Neuronal stem cell (in vitro differentiated cells): ENCODE data around the gene DDI2.

ENCODE experiments used
- DNase-seq: peaks from one replicate; pipeline ENCODE4 v3.0.0-alpha.2; 2013; ENCODE audit warnings: low spot score
- H2AFZ ChIP-seq: one replicate; pipeline ENCODE4 v1.6.1; 2013; ENCODE audit warnings: mild to moderate bottlenecking, low read length, inconsistent platforms
- H2AK5ac ChIP-seq: 2 replicates; pipeline ENCODE4 v1.6.1; 2013; ENCODE audit warnings: low read depth, mild to moderate bottlenecking, inconsistent platforms, low read length, moderate library complexity, mixed read lengths
- H2BK120ac ChIP-seq: 2 replicates; pipeline ENCODE4 v1.6.1; 2013; ENCODE audit warnings: low read depth, mild to moderate bottlenecking, inconsistent platforms, low read length, moderate library complexity, mixed read lengths
- H2BK12ac ChIP-seq: one replicate; pipeline ENCODE4 v1.6.1; 2013; ENCODE audit warnings: low read length, inconsistent platforms
- H2BK15ac ChIP-seq: 2 replicates; pipeline ENCODE4 v1.6.1; 2013; ENCODE audit warnings: mild to moderate bottlenecking, low read length, inconsistent platforms, mixed read lengths
- H2BK5ac ChIP-seq: one replicate; pipeline ENCODE4 v1.6.1; 2013; ENCODE audit warnings: inconsistent platforms, mild to moderate bottlenecking, low read length, moderate library complexity
- H3K14ac ChIP-seq: one replicate; pipeline ENCODE4 v1.6.1; 2013; ENCODE audit warnings: low read length, inconsistent platforms
- H3K18ac ChIP-seq: 2 replicates; pipeline ENCODE4 v1.6.1; 2013; ENCODE audit warnings: low read length, inconsistent platforms
- H3K23ac ChIP-seq: 2 replicates; pipeline ENCODE4 v1.6.1; 2013; ENCODE audit warnings: low read depth, mild to moderate bottlenecking, mixed read lengths, low read length, inconsistent platforms; ENCODE audit not compliant: poor library complexity
- H3K27ac ChIP-seq: replicated peaks from 3 replicates; pipeline ENCODE4 v1.5.1; 2013; ENCODE audit warnings: low read length, inconsistent platforms
- H3K27me3 ChIP-seq, 3 experiments: 2 replicates each; pipeline ENCODE4 v1.6.1; 2013; ENCODE audit warnings: low read length in 3 of 3, mild to moderate bottlenecking in 2 of 3, inconsistent platforms in 1 of 3, low read depth in 1 of 3, mixed read lengths in 1 of 3, moderate library complexity in 1 of 3; ENCODE audit not compliant: control insufficient read depth in 3 of 3, insufficient read depth in 3 of 3
- H3K36me3 ChIP-seq, 2 donors: replicated peaks in 1 of 2; 2 replicates each; pipeline ENCODE4 v1.6.1; 2013; ENCODE audit warnings: low read length in 2 of 2; ENCODE audit not compliant: control insufficient read depth in 2 of 2, insufficient read depth in 2 of 2
- H3K4ac ChIP-seq: 2 replicates; pipeline ENCODE4 v1.6.1; 2013; ENCODE audit warnings: inconsistent platforms, mild to moderate bottlenecking, low read length, moderate library complexity
- H3K4me1 ChIP-seq, 2 donors: 1 replicate in 1 of 2; 2 replicates in 1 of 2; pipeline ENCODE4 v1.6.1; 2013; ENCODE audit warnings: low read length in 2 of 2, low read depth in 1 of 2; ENCODE audit not compliant: control insufficient read depth in 2 of 2, insufficient read depth in 1 of 2
- H3K4me2 ChIP-seq: one replicate; pipeline ENCODE4 v1.6.1; 2013; ENCODE audit warnings: mild to moderate bottlenecking, low read length, inconsistent platforms; ENCODE audit not compliant: insufficient read depth, poor library complexity, severe bottlenecking
- H3K4me3 ChIP-seq, 2 donors: 2 replicates each; pipeline ENCODE4 v1.5.1; 2013; ENCODE audit warnings: low read length in 2 of 2, mild to moderate bottlenecking in 2 of 2, inconsistent platforms in 1 of 2, moderate library complexity in 1 of 2
- H3K79me1 ChIP-seq: one replicate; pipeline ENCODE4 v1.6.1; 2013; ENCODE audit warnings: low read depth, mild to moderate bottlenecking, inconsistent platforms, low read length, moderate library complexity
- H3K9ac ChIP-seq: one replicate; pipeline ENCODE4 v1.6.1; 2013; ENCODE audit warnings: mild to moderate bottlenecking, low read depth, low read length, inconsistent platforms; ENCODE audit not compliant: poor library complexity
- H3K9me3 ChIP-seq, 2 donors: replicated peaks in 1 of 2; 2 replicates each; pipeline versions ENCODE3 to v1.6.1; 2013; ENCODE audit warnings: low read length in 2 of 2, mild to moderate bottlenecking in 2 of 2, inconsistent platforms in 1 of 2, low read depth in 1 of 2, mixed read lengths in 1 of 2, moderate library complexity in 1 of 2; ENCODE audit not compliant: control insufficient read depth in 2 of 2, insufficient read depth in 1 of 2
- H4K8ac ChIP-seq: one replicate; pipeline ENCODE4 v1.6.1; 2013; ENCODE audit warnings: low read depth, mild to moderate bottlenecking, inconsistent platforms, low read length, moderate library complexity
- H4K91ac ChIP-seq: one replicate; pipeline ENCODE4 v1.6.1; 2013; ENCODE audit warnings: low read length, low read depth, mild to moderate bottlenecking, inconsistent platforms; ENCODE audit not compliant: poor library complexity
- WGBS, 2 donors: extraction: QIAGEN DNeasy Blood & Tissue Kit; methylation state at CpG; one replicate each; pipeline ENCODE4 v1.1.7; 2013; ENCODE audit warnings: missing lambda C conversion rate in 2 of 2, mixed read lengths in 1 of 2; ENCODE audit not compliant: insufficient read length in 2 of 2, insufficient replicate concordance in 1 of 2; ENCODE audit errors: extremely low coverage in 2 of 2; 5-methylcytosine and 5-hydroxymethylcytosine counted together

DDI2 gene

DNA sequence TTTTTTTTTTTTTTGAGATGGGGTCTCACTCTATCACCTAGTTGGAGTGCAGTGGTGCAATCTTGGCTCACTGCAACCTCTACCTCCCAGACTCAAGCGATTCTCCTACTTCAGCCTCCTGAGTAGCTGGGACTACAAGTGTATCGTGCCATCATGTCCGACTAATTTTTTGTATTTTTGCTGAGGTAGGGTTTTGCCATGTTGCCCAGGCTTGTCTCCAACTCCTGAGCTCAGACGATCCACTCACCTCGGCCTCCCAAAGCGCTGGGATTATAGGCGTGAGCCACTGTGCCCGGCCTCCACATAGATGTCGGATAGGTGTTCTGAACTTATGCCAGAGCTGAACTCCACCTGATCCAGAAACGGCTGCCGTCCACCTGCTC, 87.9 kb downstream of the DDI2 start:
- Histone ChIP-seq H3K4me1 (peaks cover 0 to 5% of the 10 kb centered on the region in 2 donors), H2AK5ac (no peak overlapping the region), H3K27ac (no peak overlapping the region), H3K4me3 (no peak overlapping the region), H2BK120ac (no peak overlapping the region), H3K18ac (no peak overlapping the region), H3K14ac (no peak overlapping the region), H3K79me1 (peaks cover 10% of the 10 kb centered on the region), H2BK15ac (no peak overlapping the region), H3K4me2 (no peak overlapping the region), H4K91ac (no peak overlapping the region), H3K23ac (peak overlapping the region; percentile 44), H3K9ac (no peak overlapping the region), H4K8ac (no peak overlapping the region), H3K4ac (no peak overlapping the region), H3K36me3 (peaks cover 0 to 9% of the 10 kb centered on the region in 2 donors), H3K27me3 (no peaks in the 10 kb centered on the region), H2AFZ (no peak overlapping the region), H2BK5ac (no peak overlapping the region), H3K9me3 (peaks cover 0 to 2% of the 10 kb centered on the region in 2 donors), H2BK12ac (no peak overlapping the region)
- no peak for DNase-seq
- WGBS, 2 donors: no CpG with 5 or more reads among the region's 11 CpGs

DNA sequence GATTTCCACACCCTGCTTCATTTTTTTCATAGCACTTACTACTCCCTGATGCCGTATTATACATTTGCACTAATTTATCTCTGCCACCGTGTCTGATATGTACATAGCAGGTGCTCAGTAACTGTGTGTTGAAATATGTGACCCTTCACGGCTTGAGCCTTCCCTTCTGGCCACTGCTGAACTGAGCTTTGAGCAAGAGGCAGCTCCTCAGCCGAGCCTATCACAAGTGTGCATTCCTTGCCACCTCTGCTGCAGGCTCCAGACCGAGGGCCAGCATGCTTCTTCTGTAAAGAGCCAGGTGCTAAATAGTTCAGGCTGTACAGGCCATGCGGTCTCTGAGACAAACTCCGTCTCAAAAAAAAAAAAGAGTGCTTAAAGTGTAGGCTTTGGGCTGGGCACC, 89.5 kb downstream of the DDI2 start:
- Histone ChIP-seq H2BK5ac (no peak overlapping the region), H4K91ac (no peak overlapping the region), H3K4me1 (peaks cover 0 to 5% of the 10 kb centered on the region in 2 donors), H2AFZ (no peak overlapping the region), H3K14ac (no peak overlapping the region), H2BK15ac (no peak overlapping the region), H3K9me3 (peaks cover 0 to 2% of the 10 kb centered on the region in 2 donors), H3K27ac (no peak overlapping the region), H3K4me2 (no peak overlapping the region), H2BK12ac (no peak overlapping the region), H3K4ac (no peak overlapping the region), H4K8ac (no peak overlapping the region), H2AK5ac (no peak overlapping the region), H3K23ac (no peak overlapping the region), H3K4me3 (no peak overlapping the region), H2BK120ac (no peak overlapping the region), H3K27me3 (no peaks in the 10 kb centered on the region), H3K18ac (no peak overlapping the region), H3K79me1 (peaks cover 9% of the 10 kb centered on the region), H3K36me3 (peaks cover 0 to 9% of the 10 kb centered on the region in 2 donors), H3K9ac (no peak overlapping the region)
- no peak for DNase-seq
- no CpG with 5 or more reads among the region's 7 CpGs for WGBS, 2 donors

DNA sequence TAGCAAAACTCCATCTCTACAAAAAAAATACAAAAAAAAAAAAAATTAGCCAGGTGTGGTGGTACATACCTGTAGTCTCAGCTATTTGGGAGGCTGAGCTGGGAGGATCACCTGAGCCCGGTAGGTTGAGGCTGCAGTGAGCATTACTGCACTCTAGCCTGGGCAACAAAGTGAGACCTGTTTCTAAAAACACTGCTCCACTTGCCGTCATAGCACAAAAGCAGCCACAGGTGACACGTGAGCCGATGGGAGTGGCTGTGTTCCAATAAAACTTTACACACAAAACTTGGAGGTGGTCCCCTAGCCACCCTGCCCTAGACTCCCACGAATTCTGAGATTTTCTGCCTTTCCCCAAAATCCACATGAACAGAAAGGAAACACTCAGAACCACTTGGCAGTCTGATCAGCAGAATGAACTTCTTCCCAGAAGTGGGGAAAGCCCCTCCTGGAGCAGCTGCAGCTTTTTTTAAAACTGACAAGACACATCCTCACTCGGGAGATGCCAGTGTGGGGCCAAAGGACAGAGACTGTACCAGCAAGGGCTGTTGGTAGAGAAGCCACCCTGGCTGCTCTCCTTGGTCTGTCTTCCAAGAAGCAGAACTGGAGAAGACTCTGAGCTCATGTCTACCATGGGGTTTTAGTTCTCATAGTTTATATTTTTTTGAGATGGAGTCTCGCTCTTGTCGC, 90.1 kb downstream of the DDI2 start:
- no peak overlapping the region for H3K27ac ChIP-seq
- DNase-seq: no peak
- WGBS, 2 donors: no CpG with 5 or more reads among the region's 8 CpGs

DNA sequence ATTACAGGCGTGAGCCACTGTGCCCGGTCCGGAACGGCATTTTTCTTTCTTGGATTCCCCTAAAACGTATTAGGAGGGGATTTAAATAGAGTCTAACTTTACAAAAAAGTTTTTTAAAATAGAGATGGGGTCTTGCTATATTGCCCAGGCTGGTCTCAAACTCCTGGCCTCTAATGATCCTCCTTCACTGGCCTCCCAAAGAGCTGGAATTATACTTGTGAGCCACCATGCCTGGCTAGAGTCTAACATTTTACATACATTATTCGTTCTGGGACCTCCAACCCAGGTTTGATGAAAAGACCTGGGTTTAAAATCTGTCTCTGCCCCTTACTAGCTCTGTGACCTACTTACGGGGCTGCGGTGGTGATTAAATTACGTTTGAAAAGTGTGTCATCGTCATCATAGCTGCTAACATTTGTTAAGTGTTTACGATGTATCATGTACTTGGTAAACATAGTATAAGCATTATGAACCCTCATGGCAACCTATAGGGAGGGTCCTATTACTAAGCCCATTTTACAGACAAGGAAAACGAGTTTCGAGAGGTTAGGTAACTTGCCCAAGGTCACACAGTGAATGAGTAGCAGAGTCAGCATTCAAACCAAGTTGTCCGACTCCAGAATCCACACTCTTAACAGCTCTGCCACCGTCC, 91.4 kb downstream of the DDI2 start:
- Histone ChIP-seq H3K9ac (no peak overlapping the region), H2AK5ac (no peak overlapping the region), H3K79me1 (peaks cover 1% of the 10 kb centered on the region), H3K4me3 (no peak overlapping the region), H2BK12ac (no peak overlapping the region), H3K4me1 (peaks cover 0 to 2% of the 10 kb centered on the region in 2 donors), H3K4me2 (no peak overlapping the region), H3K18ac (no peak overlapping the region), H2BK15ac (no peak overlapping the region), H3K23ac (no peak overlapping the region), H4K91ac (no peak overlapping the region), H3K9me3 (no peaks in the 10 kb centered on the region), H2BK5ac (no peak overlapping the region), H4K8ac (no peak overlapping the region), H3K27me3 (no peaks in the 10 kb centered on the region), H3K14ac (no peak overlapping the region), H2AFZ (no peak overlapping the region), H2BK120ac (no peak overlapping the region), H3K27ac (no peak overlapping the region), H3K36me3 (peaks cover 0 to 9% of the 10 kb centered on the region in 2 donors), H3K4ac (no peak overlapping the region)
- DNase-seq: no peak
- WGBS, 2 donors: no CpG with 5 or more reads among the region's 15 CpGs

More for the DNA sequence above, 90.1 kb downstream of the DDI2 start:
- Histone ChIP-seq H3K36me3 (peaks cover 0 to 9% of the 10 kb centered on the region in 2 donors), H2BK12ac (no peak overlapping the region), H3K4ac (no peak overlapping the region), H2AK5ac (no peak overlapping the region), H2BK5ac (no peak overlapping the region), H3K9ac (no peak overlapping the region), H3K14ac (no peak overlapping the region), H2AFZ (no peak overlapping the region), H2BK120ac (no peak overlapping the region), H4K91ac (no peak overlapping the region), H3K4me3 (no peak overlapping the region), H3K23ac (no peak overlapping the region), H3K79me1 (peaks cover 5% of the 10 kb centered on the region), H3K18ac (no peak overlapping the region), H3K9me3 (no peaks in the 10 kb centered on the region), H3K4me1 (peaks cover 0 to 5% of the 10 kb centered on the region in 2 donors), H4K8ac (no peak overlapping the region), H2BK15ac (no peak overlapping the region), H3K4me2 (no peak overlapping the region), H3K27me3 (no peaks in the 10 kb centered on the region)
